Natural killer cell treated with Interleukin-12 subunit alpha and Interleukin-12 subunit beta and Interleukin-15 and Interleukin-18, amount 100 ng/mL, for 72 hours (primary cell): ENCODE results near the gene HOMER1. TPM values are rescaled to one million over a fixed set of nuclear protein-coding genes. Genes with fewer than 3 reads are reported as not detected.

ENCODE experiments used
- ATAC-seq, 2 donors: fragments of 150-1000 bp; cut with Tn5 transposase in 1 of 2; sonication (Bioruptor Pico), chemical (Tn5 transposase) in 1 of 2; 2 replicates each; pipeline ENCODE4 v1.10.0; 2021
- DNase-seq: peaks from one replicate; pipeline ENCODE4 v3.0.0; 2022; ENCODE audit warnings: low spot score
- H3K27ac Mint-ChIP-seq, 2 donors: 1 replicate in 1 of 2; 2 replicates in 1 of 2; pipeline ENCODE4 v1.8.0; 2022; ENCODE audit warnings: mixed read lengths in 2 of 2, mild to moderate bottlenecking in 1 of 2, moderate library complexity in 1 of 2
- H3K27me3 Mint-ChIP-seq, 2 donors: 1 replicate in 1 of 2; 2 replicates in 1 of 2; pipeline ENCODE4 v1.8.0; 2022; ENCODE audit warnings: mixed read lengths in 2 of 2
- H3K36me3 Mint-ChIP-seq: one replicate; pipeline ENCODE4 v1.8.0; 2022; ENCODE audit warnings: mixed read lengths
- H3K4me1 Mint-ChIP-seq, 2 donors: 1 replicate in 1 of 2; 2 replicates in 1 of 2; pipeline ENCODE4 v1.8.0; 2022; ENCODE audit warnings: low read depth in 2 of 2, mixed read lengths in 2 of 2, mild to moderate bottlenecking in 1 of 2
- H3K4me3 Mint-ChIP-seq: one replicate; pipeline ENCODE4 v1.8.0; 2022; ENCODE audit warnings: mixed read lengths
- H3K9me3 Mint-ChIP-seq: 2 replicates; pipeline ENCODE4 v1.8.0; 2022; ENCODE audit warnings: mixed read lengths
- total RNA-seq, 2 donors: library from RNA; stranded (reverse); gene quantifications; one replicate each; pipeline ENCODE4 v1.2.3, GENCODE V29; 2022

The HOMER1 gene
- total RNA-seq, 2 donors from 2014 or later: 4.2 to 4.6 TPM

DNA sequence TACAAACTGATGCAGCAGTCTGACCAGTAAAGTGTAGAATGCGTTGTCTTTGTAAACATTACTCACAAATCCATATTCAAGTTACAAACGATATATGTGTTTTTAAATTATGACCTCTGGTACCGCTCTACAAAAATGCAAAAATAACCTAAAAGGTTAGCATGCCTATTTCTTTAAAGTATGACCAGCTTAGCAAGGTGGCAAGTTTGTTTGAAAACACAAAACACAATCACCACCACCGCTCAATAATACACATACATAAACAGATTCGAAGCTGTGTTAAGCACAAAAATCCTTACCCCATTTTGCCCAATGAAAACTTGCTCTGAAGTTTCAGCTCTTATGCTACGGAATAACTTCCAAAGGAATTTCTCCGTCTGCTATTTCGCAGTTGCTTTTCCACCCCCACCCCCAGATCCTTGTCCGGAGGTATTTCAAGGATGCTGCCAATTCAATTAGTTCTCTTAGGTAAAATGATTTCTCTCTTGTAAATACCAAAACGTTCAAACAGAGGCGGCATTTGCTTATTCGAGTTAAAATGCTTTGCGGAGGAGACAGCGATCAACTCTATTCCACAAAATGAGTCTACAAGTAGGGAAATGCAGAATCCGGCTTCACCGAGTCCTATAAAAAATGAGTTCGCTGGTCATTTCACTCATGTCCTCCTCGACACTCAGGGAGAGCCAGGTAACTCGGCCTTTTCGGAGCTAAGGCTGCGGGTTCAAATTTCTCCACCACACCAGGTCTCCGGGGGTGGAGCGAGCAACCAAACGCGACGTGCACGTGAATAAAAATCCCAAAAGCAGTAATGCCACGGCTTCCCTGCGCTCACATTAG, 1.2 kb downstream of the HOMER1 start:
- Mint-ChIP-seq H3K36me3 (no peaks in the 10 kb centered on the region), H3K4me3 (peak overlapping the region; percentile 81), H3K27me3 (peaks cover 35 to 45% of the 10 kb centered on the region in 2 donors), H3K4me1 (peaks cover 20 to 24% of the 10 kb centered on the region in 2 donors), H3K27ac (peak overlapping the region; percentile 32 to 73), H3K9me3 (no peaks in the 10 kb centered on the region)
- ATAC-seq: no peak
- no peak for DNase-seq

DNA sequence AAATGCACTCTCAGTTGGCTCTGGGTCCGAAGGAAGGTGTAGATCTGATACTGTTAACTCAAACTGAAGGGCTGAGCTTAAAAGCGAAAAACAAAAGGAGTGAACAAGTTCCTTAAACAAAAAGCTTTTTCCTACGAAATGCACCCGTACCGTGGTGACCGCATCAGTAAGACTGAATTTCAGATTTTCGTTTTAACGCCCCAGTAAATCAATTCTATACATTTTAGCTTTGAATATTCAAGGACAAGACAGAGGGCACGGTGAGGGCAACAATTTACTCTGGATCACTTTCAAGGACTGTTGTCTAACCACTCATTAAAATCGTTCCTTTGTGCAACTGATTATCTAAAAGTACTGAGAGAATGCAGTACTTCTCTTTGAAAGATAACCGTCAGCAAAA, 1.9 kb downstream of the HOMER1 start:
- H3K27ac Mint-ChIP-seq: no peak overlapping the region
- no peaks in the 10 kb centered on the region for H3K9me3 Mint-ChIP-seq
- ATAC-seq: no peak
- H3K36me3 Mint-ChIP-seq: no peaks in the 10 kb centered on the region
- H3K4me3 Mint-ChIP-seq: peak overlapping the region; percentile 81
- H3K27me3 Mint-ChIP-seq: peaks cover 36 to 47% of the 10 kb centered on the region in 2 donors
- no peak for DNase-seq
- H3K4me1 Mint-ChIP-seq: peaks cover 20 to 24% of the 10 kb centered on the region in 2 donors

DNA sequence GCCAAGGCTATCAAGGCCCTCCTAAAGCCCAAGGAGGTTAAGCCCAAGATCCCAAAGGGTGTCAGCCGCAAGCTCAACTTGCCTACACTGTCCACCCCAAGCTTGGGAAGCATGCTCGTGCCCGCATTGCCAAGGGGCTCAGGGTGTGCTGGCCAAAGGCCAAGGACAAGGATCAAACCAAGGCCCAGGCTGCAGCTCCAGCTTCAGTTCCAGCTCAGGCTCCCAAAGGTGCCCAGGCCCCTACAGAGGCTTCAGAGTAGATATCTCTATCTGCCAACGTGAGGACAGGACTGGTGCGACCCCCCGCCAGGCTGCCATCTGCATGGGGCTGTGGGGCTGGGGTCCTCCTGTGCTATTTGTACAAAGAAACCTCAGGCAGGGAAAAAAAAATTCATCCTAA, 3.3 kb downstream of the HOMER1 start:
- no peak overlapping the region for H3K27ac Mint-ChIP-seq
- H3K4me1 Mint-ChIP-seq: peaks cover 20 to 21% of the 10 kb centered on the region in 2 donors
- DNase-seq (no peak), ATAC-seq (no peak)
- no peak overlapping the region for H3K4me3 Mint-ChIP-seq
- H3K36me3 Mint-ChIP-seq: no peaks in the 10 kb centered on the region
- peaks cover 39 to 47% of the 10 kb centered on the region in 2 donors for H3K27me3 Mint-ChIP-seq
- H3K9me3 Mint-ChIP-seq: no peaks in the 10 kb centered on the region

DNA sequence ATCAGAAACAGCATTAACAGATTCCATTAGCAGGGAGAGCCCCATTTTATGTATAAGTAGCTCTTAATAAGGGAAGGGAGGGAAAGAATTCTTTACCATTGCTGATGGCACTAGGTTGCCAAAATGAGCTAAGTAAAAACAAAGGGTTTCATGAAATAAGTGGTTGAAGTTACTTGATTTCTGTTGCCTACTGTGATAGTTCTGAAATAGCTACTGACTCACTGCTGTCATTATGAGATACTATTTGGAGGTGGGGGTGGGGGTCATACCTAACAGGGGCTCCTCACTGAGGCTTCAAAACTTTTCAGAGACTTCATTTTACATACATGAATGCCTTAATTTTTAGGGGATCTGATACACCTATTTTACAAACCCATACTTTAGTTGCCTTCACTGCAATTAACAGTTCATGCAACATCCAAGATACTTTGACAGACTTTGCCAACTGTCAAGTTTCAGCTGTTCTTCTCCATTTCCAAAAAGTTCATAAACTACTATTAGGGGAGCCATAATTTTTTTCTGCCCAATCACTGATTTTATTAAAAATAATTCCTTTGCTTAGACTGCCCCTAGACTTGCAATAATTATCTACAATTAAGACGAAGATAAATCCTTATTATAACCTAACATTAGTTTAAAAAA, 4.6 kb downstream of the HOMER1 start:
- Mint-ChIP-seq H3K27me3 (peaks cover 39 to 47% of the 10 kb centered on the region in 2 donors), H3K4me3 (no peak overlapping the region), H3K36me3 (no peaks in the 10 kb centered on the region), H3K9me3 (no peaks in the 10 kb centered on the region), H3K27ac (no peak overlapping the region), H3K4me1 (peaks cover 14 to 15% of the 10 kb centered on the region in 2 donors)
- ATAC-seq (no peak), DNase-seq (no peak)

DNA sequence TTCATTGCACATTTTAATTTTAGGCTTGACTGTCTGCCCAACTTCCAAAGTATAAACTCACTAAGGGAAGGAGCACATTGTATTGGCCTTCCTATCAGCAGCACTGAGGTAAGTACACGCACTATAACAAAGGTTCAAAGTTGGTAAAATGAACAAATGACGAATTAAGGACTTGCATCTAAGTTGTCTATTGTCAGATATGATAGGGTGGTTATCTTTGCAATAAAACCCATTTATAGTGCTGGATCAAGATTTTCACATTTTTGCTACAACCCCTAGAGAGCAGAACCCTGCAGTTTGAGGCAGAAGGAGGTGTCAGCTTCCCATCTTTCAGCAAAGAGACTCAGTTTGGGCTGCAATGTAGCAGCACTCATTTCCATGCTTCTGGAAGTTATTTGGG, 5.1 kb downstream of the HOMER1 start:
- H3K36me3 Mint-ChIP-seq: no peaks in the 10 kb centered on the region
- DNase-seq (no peak), ATAC-seq (no peak)
- peaks cover 12 to 14% of the 10 kb centered on the region in 2 donors for H3K4me1 Mint-ChIP-seq
- no peak overlapping the region for H3K4me3 Mint-ChIP-seq
- H3K27ac Mint-ChIP-seq: no peak overlapping the region
- peaks cover 41 to 47% of the 10 kb centered on the region in 2 donors for H3K27me3 Mint-ChIP-seq
- no peaks in the 10 kb centered on the region for H3K9me3 Mint-ChIP-seq

DNA sequence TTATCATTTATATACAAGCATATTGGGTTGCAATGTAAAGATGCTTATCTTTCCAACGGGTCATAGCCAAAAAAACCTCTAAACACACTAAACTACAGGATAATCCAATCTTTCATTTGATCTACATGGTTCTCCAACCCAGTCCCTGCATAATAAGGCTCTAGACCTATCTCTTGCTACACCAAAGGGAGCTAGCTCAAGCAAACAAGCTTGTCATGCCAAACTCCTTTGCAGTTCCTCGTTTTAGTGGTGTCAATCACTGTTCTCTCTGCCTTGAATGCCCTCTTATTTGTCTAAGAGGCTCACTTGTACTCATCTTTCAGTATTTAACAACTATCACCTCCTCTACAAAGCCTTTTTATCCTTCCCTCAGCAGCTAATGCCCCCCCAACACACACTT, 5.6 kb downstream of the HOMER1 start:
- Mint-ChIP-seq H3K27me3 (peaks cover 41 to 47% of the 10 kb centered on the region in 2 donors), H3K4me1 (peaks cover 12 to 14% of the 10 kb centered on the region in 2 donors)

DNA sequence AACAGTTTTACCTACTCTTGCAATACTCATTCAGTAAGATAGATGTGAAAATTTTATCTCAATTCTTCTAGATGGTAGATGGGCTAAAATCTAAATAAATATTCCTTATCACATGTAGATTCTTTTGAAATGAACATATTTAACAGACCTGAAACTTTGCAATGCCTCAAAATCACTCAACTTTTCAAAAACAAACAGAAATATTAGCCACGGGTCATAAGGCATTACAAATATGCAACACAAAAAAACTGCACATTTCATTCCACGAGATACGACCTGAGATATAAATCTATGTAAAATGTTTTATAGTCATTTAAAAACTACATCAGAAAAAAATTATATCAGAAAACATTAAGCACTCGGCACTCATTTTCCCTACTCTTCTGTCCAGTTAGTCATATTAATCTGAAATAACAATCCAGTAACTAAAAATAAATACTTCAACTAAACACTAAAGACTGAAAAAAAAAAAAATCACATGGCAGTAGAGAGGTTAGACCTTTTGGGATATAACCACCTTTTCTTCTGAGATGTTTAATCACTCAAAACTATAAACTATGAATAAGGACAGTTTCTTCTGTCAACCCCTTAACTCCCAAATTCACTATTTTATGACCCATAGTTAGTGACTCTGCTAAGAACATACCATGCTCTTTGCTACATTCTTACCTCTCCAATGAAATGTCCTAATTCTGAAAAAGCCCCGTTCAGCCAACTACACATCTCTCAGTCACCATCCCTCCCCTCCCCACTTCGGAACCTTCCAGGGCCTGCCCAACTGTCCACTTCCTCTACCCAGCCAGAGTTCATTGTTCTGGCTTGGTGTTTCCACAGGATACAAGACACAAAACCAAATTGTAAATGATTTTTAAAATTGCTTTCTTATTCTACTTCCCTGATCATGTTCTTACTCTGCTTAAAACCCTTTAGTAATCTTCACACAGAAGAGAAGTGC, 6.4 kb downstream of the HOMER1 start:
- ATAC-seq (no peak), DNase-seq (no peak)
- H3K36me3 Mint-ChIP-seq: no peaks in the 10 kb centered on the region
- no peak overlapping the region for H3K27ac Mint-ChIP-seq
- H3K27me3 Mint-ChIP-seq: peaks cover 37 to 45% of the 10 kb centered on the region in 2 donors
- H3K9me3 Mint-ChIP-seq: no peaks in the 10 kb centered on the region
- H3K4me1 Mint-ChIP-seq: peaks cover 5 to 6% of the 10 kb centered on the region in 2 donors
- H3K4me3 Mint-ChIP-seq: no peak overlapping the region

More for the DNA sequence above, 5.6 kb downstream of the HOMER1 start:
- ATAC-seq (no peak), DNase-seq (no peak)
- H3K4me3 Mint-ChIP-seq: no peak overlapping the region
- H3K9me3 Mint-ChIP-seq: no peaks in the 10 kb centered on the region
- H3K36me3 Mint-ChIP-seq: no peaks in the 10 kb centered on the region
- H3K27ac Mint-ChIP-seq: no peak overlapping the region

DNA sequence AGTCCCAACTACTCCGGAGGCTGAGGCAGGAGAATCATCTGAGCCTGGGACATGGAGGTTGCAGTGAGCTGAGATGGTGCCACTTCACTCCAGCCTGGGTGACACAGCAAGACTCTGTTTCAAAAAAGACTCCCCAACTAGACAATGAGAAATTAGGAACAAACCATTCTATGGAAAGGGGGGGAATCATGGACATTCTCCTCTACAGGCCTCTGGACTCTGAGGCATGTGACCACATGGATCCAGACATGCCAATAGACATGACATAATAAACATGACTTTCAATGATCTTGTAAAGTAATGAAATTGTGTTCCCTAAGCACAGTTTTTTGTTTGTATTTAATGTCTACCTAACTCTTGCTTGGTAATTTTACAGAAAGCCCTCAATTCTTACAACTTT, 8.8 kb downstream of the HOMER1 start:
- peaks cover 24 to 25% of the 10 kb centered on the region in 2 donors for H3K27me3 Mint-ChIP-seq
- no peaks in the 10 kb centered on the region for H3K4me1 Mint-ChIP-seq
- H3K4me3 Mint-ChIP-seq: no peak overlapping the region
- ATAC-seq: no peak
- H3K36me3 Mint-ChIP-seq: no peaks in the 10 kb centered on the region
- no peak for DNase-seq
- H3K27ac Mint-ChIP-seq: no peak overlapping the region
- no peaks in the 10 kb centered on the region for H3K9me3 Mint-ChIP-seq

DNA sequence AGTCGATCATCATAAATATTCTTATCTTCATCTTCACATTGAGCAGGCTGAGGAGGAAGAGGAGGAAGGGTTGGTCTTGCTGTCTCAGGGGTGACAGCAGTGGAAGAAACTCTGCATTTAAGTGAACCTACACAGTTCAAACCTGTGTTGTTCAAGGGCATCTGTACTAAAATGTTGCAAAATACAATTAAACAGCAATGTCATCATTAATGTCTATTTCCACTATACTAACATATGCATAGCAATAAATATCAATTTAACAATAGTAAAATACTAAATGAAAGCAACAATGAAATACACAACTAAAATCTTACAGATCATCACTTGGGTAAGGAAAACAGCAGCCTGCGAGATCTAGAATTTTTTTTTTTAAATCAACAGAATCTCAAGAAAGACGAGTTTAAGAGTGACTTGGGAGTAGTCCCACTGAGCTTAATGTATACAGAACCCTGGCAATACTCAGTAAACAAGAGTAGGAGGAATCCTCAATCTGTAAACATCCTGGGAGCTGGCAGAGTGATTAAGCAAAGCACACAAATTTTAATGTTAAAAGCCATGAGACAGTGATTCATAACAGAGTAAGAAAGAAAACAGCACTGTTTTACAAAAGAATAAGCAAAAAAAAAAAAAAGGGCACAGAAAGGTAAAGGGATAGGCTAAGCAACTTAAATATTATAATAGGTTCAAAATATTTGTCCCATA, 10.0 kb downstream of the HOMER1 start:
- H3K27ac Mint-ChIP-seq: no peak overlapping the region

DNA sequence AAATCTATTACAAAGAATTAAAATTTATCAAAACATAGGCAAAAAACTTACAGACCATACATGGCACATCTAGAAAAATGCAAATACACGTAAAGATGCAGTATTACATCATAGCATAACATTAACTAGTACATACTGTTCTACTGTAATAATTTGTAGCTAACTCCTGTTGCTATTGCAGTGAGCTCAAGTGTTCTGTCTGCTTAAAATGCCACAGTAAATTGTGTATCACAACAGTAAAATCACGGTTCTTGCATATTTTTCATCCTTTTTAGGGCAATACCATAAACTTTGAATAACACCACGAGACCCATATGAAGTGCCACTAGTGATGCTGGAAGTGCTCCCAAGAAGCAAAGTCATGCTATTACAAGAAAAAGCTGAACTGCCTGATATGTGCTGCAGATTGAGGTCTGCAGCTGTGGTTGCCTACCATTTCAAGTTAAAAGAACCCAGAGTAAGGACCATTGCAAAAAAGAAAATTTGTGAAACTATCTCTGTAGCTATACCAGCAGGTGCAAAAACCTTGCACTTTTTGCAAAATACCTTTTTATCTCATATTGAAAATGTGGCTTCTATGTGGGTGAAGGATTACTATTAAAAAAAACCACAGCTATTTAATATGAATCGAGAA, 14.2 kb downstream of the HOMER1 start:
- Mint-ChIP-seq H3K27ac (no peak overlapping the region), H3K27me3 (peaks cover 0 to 6% of the 10 kb centered on the region in 2 donors), H3K36me3 (no peaks in the 10 kb centered on the region), H3K4me1 (no peaks in the 10 kb centered on the region), H3K9me3 (no peaks in the 10 kb centered on the region), H3K4me3 (no peak overlapping the region)
- DNase-seq: no peak
- no peak for ATAC-seq

More for the DNA sequence above, 10.0 kb downstream of the HOMER1 start:
- no peaks in the 10 kb centered on the region for H3K9me3 Mint-ChIP-seq
- ATAC-seq: no peak
- peaks cover 13 to 17% of the 10 kb centered on the region in 2 donors for H3K27me3 Mint-ChIP-seq
- no peak for DNase-seq
- no peak overlapping the region for H3K4me3 Mint-ChIP-seq
- H3K36me3 Mint-ChIP-seq: no peaks in the 10 kb centered on the region
- no peaks in the 10 kb centered on the region for H3K4me1 Mint-ChIP-seq

DNA sequence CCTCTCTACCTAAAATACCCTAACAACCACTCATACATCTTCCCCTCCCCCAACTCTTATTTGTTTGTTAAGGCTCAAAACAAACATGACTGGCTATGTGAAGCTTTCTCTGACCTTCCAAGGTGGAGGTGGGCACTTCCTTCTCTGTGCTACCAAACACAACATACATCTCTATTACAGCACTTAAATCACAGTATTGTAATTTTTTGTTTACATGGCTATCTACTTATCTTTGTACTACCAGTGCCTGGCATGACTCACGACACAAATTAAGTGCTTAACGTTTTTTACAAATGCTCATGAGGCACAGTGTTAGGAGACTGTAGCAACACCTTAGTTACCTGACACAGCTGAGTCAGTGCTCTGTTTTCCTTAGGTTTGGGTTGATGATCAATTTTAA, 18.6 kb downstream of the HOMER1 start:
- ATAC-seq (no peak), DNase-seq (no peak)
- H3K4me1 Mint-ChIP-seq: no peaks in the 10 kb centered on the region
- no peak overlapping the region for H3K4me3 Mint-ChIP-seq
- H3K27me3 Mint-ChIP-seq: peaks cover 13 to 19% of the 10 kb centered on the region in 2 donors
- no peaks in the 10 kb centered on the region for H3K9me3 Mint-ChIP-seq
- H3K36me3 Mint-ChIP-seq: no peaks in the 10 kb centered on the region
- no peak overlapping the region for H3K27ac Mint-ChIP-seq

DNA sequence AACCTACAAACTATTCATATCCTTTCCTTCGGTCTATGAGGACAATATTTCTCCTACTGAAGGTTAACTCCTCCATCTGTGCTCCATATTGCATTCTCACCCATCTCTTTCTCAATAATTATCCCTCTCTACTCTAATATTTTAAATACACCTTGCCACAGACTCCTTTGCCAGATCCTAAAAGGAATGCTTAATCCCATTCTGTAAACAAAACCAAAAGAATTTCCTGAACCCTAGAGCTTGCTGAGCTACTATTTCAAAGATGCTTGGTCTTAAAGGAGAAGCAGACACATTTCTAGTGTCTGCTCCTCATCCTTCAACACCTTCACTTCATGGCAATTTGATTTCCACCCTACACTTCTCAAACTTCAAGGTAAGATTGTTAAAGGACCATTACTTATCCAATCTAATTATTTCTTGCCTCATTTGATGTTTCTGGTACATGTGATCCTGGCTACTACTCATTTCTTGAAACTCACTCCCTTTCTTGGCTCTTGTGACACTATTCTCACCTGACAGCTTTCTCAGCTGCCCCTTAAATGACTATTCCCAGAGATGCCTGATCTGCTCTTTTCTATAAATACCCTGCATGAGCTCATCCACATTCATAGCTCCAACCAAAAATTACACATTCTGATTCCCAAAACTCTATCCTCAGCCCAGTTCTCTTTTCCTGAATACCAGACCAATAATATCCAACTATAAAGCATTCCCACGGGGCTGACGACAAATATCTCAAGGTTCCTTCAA, 20.2 kb downstream of the HOMER1 start:
- no peak for ATAC-seq
- Mint-ChIP-seq H3K27me3 (peaks cover 13 to 19% of the 10 kb centered on the region in 2 donors), H3K27ac (no peak overlapping the region), H3K9me3 (no peaks in the 10 kb centered on the region), H3K4me3 (no peak overlapping the region), H3K4me1 (no peaks in the 10 kb centered on the region), H3K36me3 (no peaks in the 10 kb centered on the region)
- no peak for DNase-seq
